HT-29 (cell line): ENCODE measurements around the gene MBD5. TPM values are rescaled to one million over a fixed set of nuclear protein-coding genes. Genes with fewer than 3 reads are reported as not detected.

Source experiments
- DNase-seq: peaks from one replicate; pipeline ENCODE4 v3.0.0-alpha.2; 2015; ENCODE audit warnings: low spot score
- total RNA-seq: library from RNA; depleted of rRNA; stranded (reverse); fragments of >200 nt; shearing (Covaris generic); gene quantifications from 2 replicates; pipeline ENCODE4 v1.2.3, GENCODE V29; 2014

The MBD5 gene
- total RNA-seq, 1 experiment from 2014 or later: 14.1 TPM

- no peak for DNase-seq
These were observed 437.3 kb downstream of the MBD5 start for GRCh38 chr2:148458171-148458570.

GRCh38 chr2:148459377-148459778 lies 438.5 kb downstream of the MBD5 start:
- DNase-seq: no peak

- DNase-seq: no peak
These were observed 441.0 kb downstream of the MBD5 start for GRCh38 chr2:148461876-148462275.

GRCh38 chr2:148475626-148476025 lies 454.7 kb downstream of the MBD5 start:
- no peak for DNase-seq

GRCh38 chr2:148479398-148479797 lies 458.5 kb downstream of the MBD5 start:
- no peak for DNase-seq

- no peak for DNase-seq
These were observed 462.8 kb downstream of the MBD5 start for GRCh38 chr2:148483665-148484064.

- no peak for DNase-seq
These were observed 463.2 kb downstream of the MBD5 start for GRCh38 chr2:148484066-148484465.

- DNase-seq: no peak
These were observed 465.8 kb downstream of the MBD5 start for GRCh38 chr2:148486655-148487054.

- DNase-seq: no peak
These were observed 466.5 kb downstream of the MBD5 start for GRCh38 chr2:148487439-148487838.

GRCh38 chr2:148490840-148491439 lies 470.0 kb downstream of the MBD5 start:
- DNase-seq: no peak

- DNase-seq: no peak
These were observed 473.1 kb downstream of the MBD5 start for GRCh38 chr2:148493822-148494563.

GRCh38 chr2:148495586-148495985 lies 474.7 kb downstream of the MBD5 start:
- no peak for DNase-seq

GRCh38 chr2:148501545-148501944 lies 480.7 kb downstream of the MBD5 start:
- DNase-seq: no peak

- DNase-seq: no peak
These were observed 482.6 kb downstream of the MBD5 start for GRCh38 chr2:148503516-148503915.

- DNase-seq: no peak
These were observed 487.1 kb downstream of the MBD5 start for GRCh38 chr2:148507970-148508369.

GRCh38 chr2:148508878-148509287 lies 488.0 kb downstream of the MBD5 start:
- DNase-seq: no peak

GRCh38 chr2:148509288-148509902 lies 488.5 kb downstream of the MBD5 start:
- DNase-seq: peak; percentile 90

- DNase-seq: no peak
These were observed 491.0 kb downstream of the MBD5 start for GRCh38 chr2:148511883-148512282.

- DNase-seq: no peak
These were observed 491.6 kb downstream of the MBD5 start for GRCh38 chr2:148512501-148512900.

- DNase-seq: no peak
These were observed 492.5 kb downstream of the MBD5 start for GRCh38 chr2:148513427-148513826.

- DNase-seq: no peak
These were observed 494.2 kb downstream of the MBD5 start for GRCh38 chr2:148515120-148515519.

GRCh38 chr2:148515976-148516375 lies 495.1 kb downstream of the MBD5 start:
- DNase-seq: no peak

GRCh38 chr2:148517296-148517695 lies 496.4 kb downstream of the MBD5 start:
- no peak for DNase-seq
